Thoracic aorta (tissue), 2 donors: ENCODE results near the gene NDUFV1. TPM values are rescaled to one million over a fixed set of nuclear protein-coding genes. Genes with fewer than 3 reads are reported as not detected.
"Not testable (repeated sequence)": the region's sequence is repeated elsewhere in the genome, so short reads cannot be mapped to it uniquely, and the experiment has no call there.

Experiments used
- ATAC-seq: fragments of 150-250 bp; one replicate; pipeline ENCODE4 v1.8.0; 2017; ENCODE audit warnings: low read depth; ENCODE audit not compliant: insufficient number of reproducible peaks, low FRiP score
- DNase-seq: peaks from one replicate; pipeline ENCODE4 v3.0.0-alpha.2; 2020; ENCODE audit warnings: low spot score
- H3K27ac ChIP-seq, 2 donors: fragments of 200-600 bp; sonication (generic); 1 replicate in 1 of 2; 2 replicates in 1 of 2; pipeline ENCODE4 v1.5.1; 2016; ENCODE audit warnings: mild to moderate bottlenecking in 2 of 2, moderate library complexity in 2 of 2
- H3K27me3 ChIP-seq: fragments of 200-600 bp; sonication (generic); replicated peaks from 2 replicates; pipeline ENCODE4 v1.6.0; 2016; ENCODE audit warnings: mild to moderate bottlenecking; ENCODE audit not compliant: insufficient read depth
- H3K36me3 ChIP-seq: fragments of 200-600 bp; sonication (generic); one replicate; pipeline ENCODE4 v1.5.1; 2016
- H3K4me1 ChIP-seq, 2 donors: fragments of 200-600 bp; sonication (generic); 1 replicate in 1 of 2; 2 replicates in 1 of 2; pipeline versions ENCODE4 v1.5.1 to v1.6.0; 2016; ENCODE audit warnings: low read depth in 2 of 2, mild to moderate bottlenecking in 1 of 2; ENCODE audit not compliant: control insufficient read depth in 1 of 2
- H3K4me3 ChIP-seq: fragments of 200-600 bp; sonication (generic); 2 replicates; pipeline ENCODE4 v1.5.1; 2016; ENCODE audit warnings: mild to moderate bottlenecking
- H3K9me3 ChIP-seq: fragments of 200-600 bp; sonication (generic); 2 replicates; pipeline ENCODE4 v1.5.1; 2016
- total RNA-seq, 2 donors: library from RNA; depleted of rRNA; stranded (reverse); fragments of >200 nt; gene quantifications; one replicate each; pipeline versions ENCODE4 v1.1.0 to v1.2.3, GENCODE V29; 2016
- TF ChIP-seq, protein P1 (sequence below): fragments of 200-600 bp; sonication (generic); IDR thresholded peaks from one replicate; pipeline ENCODE4 v1.5.1; 2019; ENCODE audit warnings: antibody characterized with exemption

Gene NDUFV1
- total RNA-seq, 2 donors from 2014 or later: 240 to 252 TPM

DNA sequence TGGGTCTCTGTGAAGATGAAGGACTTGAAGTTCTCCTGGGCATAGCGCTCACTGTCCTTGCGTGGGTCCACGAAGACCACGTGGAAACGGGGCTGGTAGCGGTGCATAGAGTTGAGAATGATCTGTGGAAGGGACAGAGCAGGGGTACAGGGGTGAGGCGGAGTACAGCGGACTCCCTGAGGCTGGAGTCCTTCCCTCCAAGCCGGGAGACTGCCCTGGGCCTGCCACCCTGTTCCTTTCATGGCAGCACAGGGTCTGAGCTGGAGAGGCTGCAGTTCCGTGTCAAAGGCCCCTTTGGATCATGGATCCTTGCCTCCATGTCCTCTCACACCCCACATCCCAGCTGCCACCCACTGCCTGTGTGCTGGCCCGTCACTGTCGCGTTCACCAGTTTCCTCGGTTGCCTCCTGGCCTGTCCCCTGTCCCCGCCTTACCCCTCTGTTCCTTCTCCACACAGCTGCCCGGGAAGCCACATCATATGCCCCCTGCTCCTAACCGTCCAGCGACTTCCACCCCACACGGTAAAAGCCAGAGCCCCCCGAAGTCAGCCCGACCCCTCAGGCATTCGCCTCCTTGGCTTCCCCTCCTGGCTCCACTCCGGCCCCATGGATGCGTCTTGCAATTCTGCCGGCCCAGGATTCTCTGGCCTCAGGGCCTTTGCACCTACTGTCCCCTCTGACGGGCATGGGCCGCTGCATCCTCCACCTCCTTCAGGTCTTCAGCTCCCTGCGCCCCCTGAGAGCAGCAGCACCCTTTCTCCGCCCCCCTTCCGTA lies 26.4 kb downstream of the NDUFV1 start:
- Histone ChIP-seq H3K4me1 (peaks cover 5 to 22% of the 10 kb centered on the region in 2 donors), H3K4me3 (no peak overlapping the region), H3K27me3 (no peaks in the 10 kb centered on the region), H3K9me3 (no peaks in the 10 kb centered on the region), H3K36me3 (no peaks in the 10 kb centered on the region), H3K27ac (no peak overlapping the region)
- ATAC-seq: no peak
- DNase-seq: no peak
- TF ChIP-seq, protein P1, sequence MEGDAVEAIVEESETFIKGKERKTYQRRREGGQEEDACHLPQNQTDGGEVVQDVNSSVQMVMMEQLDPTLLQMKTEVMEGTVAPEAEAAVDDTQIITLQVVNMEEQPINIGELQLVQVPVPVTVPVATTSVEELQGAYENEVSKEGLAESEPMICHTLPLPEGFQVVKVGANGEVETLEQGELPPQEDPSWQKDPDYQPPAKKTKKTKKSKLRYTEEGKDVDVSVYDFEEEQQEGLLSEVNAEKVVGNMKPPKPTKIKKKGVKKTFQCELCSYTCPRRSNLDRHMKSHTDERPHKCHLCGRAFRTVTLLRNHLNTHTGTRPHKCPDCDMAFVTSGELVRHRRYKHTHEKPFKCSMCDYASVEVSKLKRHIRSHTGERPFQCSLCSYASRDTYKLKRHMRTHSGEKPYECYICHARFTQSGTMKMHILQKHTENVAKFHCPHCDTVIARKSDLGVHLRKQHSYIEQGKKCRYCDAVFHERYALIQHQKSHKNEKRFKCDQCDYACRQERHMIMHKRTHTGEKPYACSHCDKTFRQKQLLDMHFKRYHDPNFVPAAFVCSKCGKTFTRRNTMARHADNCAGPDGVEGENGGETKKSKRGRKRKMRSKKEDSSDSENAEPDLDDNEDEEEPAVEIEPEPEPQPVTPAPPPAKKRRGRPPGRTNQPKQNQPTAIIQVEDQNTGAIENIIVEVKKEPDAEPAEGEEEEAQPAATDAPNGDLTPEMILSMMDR: no peak

DNA sequence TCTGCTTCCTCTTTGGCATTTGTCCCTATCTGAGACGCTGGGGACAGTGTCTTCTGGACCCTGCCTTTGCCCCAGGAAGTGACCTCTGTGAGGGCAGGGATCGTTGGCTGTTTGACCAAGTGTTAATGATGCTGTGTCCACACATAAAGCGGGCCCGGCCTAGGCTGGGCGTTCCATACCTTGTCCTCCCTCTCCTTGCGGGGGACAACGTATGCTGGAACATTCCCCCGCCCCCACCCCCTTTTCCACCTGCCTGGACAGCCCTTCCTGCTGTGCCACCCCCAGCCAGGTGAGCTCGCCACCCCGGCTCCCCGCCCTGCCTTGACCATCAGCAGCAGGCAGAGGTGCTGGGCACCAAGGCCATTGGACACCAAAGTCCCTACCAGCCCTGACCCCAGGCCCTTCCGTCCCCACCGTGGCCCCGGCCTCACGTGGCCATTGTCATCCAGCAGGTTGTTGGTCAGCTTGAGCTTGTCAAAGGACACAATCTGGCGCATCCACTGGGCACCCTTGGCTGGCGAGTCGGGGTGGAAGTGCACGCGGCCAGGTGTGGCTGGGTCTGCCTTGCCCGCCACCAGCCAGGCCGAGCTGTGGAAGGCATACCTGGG lies 27.1 kb downstream of the NDUFV1 start:
- TF ChIP-seq, protein P1: no peak
- DNase-seq: no peak
- no peak overlapping the region for H3K4me3 ChIP-seq
- no peaks in the 10 kb centered on the region for H3K9me3 ChIP-seq
- no peaks in the 10 kb centered on the region for H3K36me3 ChIP-seq
- ATAC-seq: no peak
- no peak overlapping the region for H3K27ac ChIP-seq
- H3K4me1 ChIP-seq: peaks cover 5 to 17% of the 10 kb centered on the region in 2 donors
- no peaks in the 10 kb centered on the region for H3K27me3 ChIP-seq

DNA sequence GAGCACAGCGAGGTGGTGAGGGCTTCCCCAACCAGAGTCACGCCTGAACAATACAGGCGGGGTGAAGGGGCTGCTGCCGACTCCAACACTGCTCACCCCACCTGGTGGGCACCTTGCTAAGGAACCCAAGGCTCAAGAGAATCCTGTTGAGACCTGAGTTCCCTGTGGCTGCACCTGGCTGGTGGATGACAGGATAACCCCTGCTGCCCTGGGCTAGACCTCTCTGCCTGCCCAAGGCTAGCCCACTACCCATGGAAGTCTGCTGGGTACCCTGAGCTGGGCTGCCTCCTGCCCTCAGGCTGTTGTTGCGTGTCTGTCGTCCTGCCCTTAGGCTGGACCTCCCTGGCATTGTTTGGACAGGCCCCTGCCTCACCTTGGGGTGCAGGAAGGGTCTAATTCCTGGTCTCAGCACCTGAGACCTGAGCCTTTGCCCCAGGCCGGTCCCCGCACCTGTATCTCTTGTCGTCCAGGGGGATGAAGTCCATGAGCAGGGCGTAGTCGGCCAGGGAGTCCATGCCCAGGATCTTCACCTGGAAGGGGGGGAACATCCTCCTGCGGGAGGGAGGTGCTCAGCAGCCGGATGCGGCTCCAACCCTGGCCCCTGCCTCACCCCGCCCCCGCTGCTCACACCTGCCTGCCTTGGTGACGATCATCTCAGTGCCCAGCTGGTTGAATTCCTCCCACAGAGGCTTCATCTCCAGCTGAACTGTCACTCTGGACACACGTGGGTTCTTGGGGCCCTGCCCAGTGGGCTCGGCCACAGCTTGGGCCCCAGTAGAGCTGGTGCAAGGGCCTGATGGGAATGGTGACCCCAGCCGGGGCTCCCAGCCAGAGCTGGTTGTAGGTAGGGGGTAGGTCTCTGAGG lies 27.9 kb downstream of the NDUFV1 start:
- Histone ChIP-seq H3K4me3 (no peak overlapping the region), H3K9me3 (no peaks in the 10 kb centered on the region), H3K4me1 (peaks cover 5 to 10% of the 10 kb centered on the region in 2 donors), H3K36me3 (no peaks in the 10 kb centered on the region), H3K27me3 (no peaks in the 10 kb centered on the region), H3K27ac (no peak overlapping the region)
- ATAC-seq (no peak), DNase-seq (no peak)
- TF ChIP-seq, protein P1: no peak

DNA sequence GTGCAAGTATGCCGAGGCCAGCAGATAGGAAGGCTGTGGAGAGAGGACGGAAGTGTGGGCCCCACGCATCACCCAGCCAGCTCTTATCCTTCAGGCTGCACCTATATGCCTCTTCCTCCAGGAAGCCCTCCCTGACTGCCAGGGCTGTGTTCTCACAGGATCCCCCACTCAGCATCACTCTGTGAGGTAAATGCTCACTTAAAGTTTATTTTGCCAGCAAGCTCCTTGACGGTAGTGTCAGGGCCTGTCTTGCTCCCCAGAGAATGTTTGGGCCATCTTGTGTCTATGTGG lies 28.4 kb downstream of the NDUFV1 start:
- ATAC-seq (no peak), DNase-seq (no peak)
- no peaks in the 10 kb centered on the region for H3K9me3 ChIP-seq
- H3K4me1 ChIP-seq: peaks cover 5 to 10% of the 10 kb centered on the region in 2 donors
- no peaks in the 10 kb centered on the region for H3K27me3 ChIP-seq
- H3K36me3 ChIP-seq: no peaks in the 10 kb centered on the region
- TF ChIP-seq, protein P1: no peak
- no peak overlapping the region for H3K4me3 ChIP-seq
- H3K27ac ChIP-seq: no peak overlapping the region

DNA sequence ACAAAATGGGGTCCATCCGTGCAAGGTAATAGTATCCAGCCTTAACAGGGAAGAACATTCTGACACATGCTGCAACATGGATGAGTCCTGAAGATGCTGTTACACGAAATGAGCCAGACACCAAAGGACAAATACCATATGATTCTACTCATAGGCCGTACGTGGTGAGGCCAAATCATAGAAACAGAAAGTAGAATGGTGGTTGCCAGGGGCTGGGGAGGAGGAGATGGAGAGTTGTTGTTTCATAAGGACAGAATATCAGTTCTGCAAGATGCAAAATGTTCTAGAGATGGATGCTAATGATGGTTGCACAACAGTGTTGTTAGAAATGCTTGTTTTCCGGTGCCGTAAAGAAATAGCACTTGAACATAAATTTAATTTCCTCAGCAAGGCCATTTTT lies 30.2 kb downstream of the NDUFV1 start:
- TF ChIP-seq, protein P1: no peak

DNA sequence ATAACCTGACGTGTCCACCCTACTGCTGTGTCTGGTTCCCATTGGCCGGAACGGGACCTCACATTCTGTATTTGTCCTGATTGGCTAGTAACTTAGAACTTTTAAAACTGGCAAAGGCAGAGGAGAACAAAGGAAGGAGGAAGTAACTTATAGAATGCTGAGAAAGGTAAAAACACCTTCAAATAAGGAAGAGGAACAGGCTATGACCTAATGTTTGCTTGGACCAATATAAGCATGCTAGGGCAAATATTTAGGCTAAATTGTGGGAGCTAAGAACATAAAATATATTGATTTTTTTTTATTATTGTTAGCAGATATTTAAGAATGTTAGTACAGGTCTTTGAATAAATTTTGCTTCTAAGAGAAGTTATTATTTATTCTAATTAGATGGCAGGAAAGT lies 30.7 kb downstream of the NDUFV1 start:
- not testable (repeated sequence) for DNase-seq, H3K4me1 ChIP-seq, H3K9me3 ChIP-seq, H3K4me3 ChIP-seq, H3K27me3 ChIP-seq, H3K36me3 ChIP-seq, ATAC-seq, H3K27ac ChIP-seq

More for the DNA sequence above, 30.2 kb downstream of the NDUFV1 start:
- H3K27ac ChIP-seq: no peak overlapping the region
- H3K9me3 ChIP-seq: no peaks in the 10 kb centered on the region
- no peaks in the 10 kb centered on the region for H3K4me1 ChIP-seq
- no peak overlapping the region for H3K4me3 ChIP-seq
- H3K36me3 ChIP-seq: no peaks in the 10 kb centered on the region
- no peaks in the 10 kb centered on the region for H3K27me3 ChIP-seq
- ATAC-seq: no peak
- DNase-seq: no peak
